ENCODE results near the gene TNRC18. TPM values are rescaled to one million over a fixed set of nuclear protein-coding genes. Genes with fewer than 3 reads are reported as not detected.

TNRC18 gene
- total and polyA plus RNA-seq, 4 donors, result 42.5 to 130 (median 80.2) TPM

DNA sequence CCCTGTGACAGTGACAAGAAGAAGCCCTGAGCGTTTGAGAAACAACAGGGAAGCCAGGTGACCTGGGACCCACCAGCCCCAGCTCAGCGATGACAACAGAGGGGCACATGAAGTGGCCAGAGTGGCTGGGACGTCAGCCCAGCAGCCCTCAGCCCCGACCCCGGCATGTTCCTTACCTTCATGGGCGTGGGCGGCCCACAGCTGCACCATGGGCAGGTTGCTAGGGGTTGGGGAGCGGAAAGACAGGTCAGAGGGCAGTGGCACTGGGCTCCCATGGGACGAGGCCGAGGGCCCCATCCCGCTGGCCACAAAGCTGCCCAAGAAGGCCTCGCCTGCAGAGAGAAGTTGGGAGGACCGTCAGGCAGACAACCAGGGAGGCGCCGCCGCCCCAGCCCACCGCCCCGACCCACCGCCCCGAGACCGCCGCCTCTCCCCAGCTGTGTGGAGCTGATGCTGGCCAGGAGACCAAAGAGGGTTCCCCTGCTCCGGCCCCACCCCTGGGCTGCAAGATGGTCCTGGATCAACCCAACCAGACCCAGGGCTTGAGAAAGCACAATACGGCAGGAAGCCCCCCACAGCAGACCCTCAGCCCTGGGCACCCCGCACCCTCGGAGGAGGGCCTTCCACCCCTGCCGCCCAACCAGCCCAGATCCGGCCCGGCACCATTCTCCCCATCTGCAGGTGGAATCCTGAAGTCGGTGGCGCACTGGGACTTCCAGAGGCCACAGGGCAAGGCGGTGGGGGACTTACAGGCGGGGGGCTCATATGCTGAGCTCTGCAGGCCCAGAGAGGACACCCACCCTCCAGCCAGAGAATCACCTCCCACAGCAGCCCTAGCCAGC lies 29.1 kb downstream of the TNRC18 start:
- H3K27ac ChIP-seq (ENCODE audit: low read depth, low read length), result no peak overlapping the region
- H3K4me3 ChIP-seq (ENCODE audit: low read depth, low read length), result no peak overlapping the region
- H3K36me3 ChIP-seq (ENCODE audit: control insufficient read depth, insufficient read depth, low read length), result peaks cover 84% of the 10 kb centered on the region
- H3K27me3 ChIP-seq (ENCODE audit: control insufficient read depth, insufficient read depth, low read length), result no peaks in the 10 kb centered on the region
- no peaks in the 10 kb centered on the region for H3K9me3 ChIP-seq (ENCODE audit: control insufficient read depth, insufficient read depth, low read length)
- WGBS (ENCODE audit: insufficient coverage), result 91% methylated on average over 26 of the region's 33 CpGs
- no peak for DNase-seq (ENCODE audit: low read depth in 4 of 6, low spot score in 6 of 6)
- H3K4me1 ChIP-seq (ENCODE audit: control insufficient read depth, insufficient read depth, low read length), result peaks cover 27% of the 10 kb centered on the region

DNA sequence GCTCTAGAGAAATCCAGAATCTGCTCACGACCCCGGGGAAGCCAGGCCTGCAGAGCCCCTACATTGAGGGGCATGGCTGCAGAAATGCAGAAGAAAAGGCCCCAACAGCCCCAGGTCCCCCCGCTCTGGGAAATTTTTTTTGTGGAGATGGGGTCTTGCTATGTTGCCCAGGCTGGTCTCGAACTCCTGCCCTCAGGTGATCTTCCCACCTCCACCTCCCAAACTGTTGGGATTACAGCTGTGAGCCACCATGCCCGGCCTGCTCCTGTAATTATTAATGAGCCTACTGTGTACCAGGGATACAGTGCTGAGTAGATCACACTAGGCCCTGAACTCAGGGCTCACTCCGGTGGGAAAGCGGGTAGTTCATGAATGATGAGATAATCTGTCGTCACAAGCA lies 29.9 kb downstream of the TNRC18 start:
- 91% methylated on average over 6 of the region's 8 CpGs for WGBS (ENCODE audit: insufficient coverage)

DNA sequence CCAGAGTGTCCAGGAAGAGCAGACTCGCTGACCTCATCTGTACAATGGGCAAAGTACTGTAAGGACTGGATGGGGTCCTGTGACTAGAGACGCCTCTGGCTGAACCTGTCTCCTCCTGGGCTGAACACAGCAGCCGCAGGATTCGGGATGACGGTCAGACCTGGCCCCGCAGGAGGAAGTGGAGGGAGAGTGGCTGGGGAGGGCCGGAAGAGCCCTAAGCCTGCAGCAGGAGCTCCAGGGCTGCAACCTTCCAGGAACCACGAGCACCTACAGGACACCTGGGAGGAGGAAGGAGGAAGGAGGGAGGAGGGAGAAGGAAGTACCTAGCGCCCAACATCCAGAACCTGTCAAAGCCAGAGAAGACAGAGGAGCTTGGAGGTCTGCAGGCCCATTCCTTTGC lies 30.3 kb downstream of the TNRC18 start:
- Histone ChIP-seq H3K9me3 (ENCODE audit: control insufficient read depth, insufficient read depth, low read length) (no peaks in the 10 kb centered on the region), H3K4me3 (ENCODE audit: low read depth, low read length) (no peak overlapping the region), H3K27ac (ENCODE audit: low read depth, low read length) (no peak overlapping the region), H3K4me1 (ENCODE audit: control insufficient read depth, insufficient read depth, low read length) (peaks cover 27% of the 10 kb centered on the region), H3K27me3 (ENCODE audit: control insufficient read depth, insufficient read depth, low read length) (no peaks in the 10 kb centered on the region), H3K36me3 (ENCODE audit: control insufficient read depth, insufficient read depth, low read length) (peaks cover 79% of the 10 kb centered on the region)
- no peak for DNase-seq (ENCODE audit: low read depth in 4 of 6, low spot score in 6 of 6)
- WGBS (ENCODE audit: insufficient coverage), result 95% methylated on average over 9 of the region's 9 CpGs

More for the DNA sequence above, 29.9 kb downstream of the TNRC18 start:
- no peaks in the 10 kb centered on the region for H3K9me3 ChIP-seq (ENCODE audit: control insufficient read depth, insufficient read depth, low read length)
- no peaks in the 10 kb centered on the region for H3K27me3 ChIP-seq (ENCODE audit: control insufficient read depth, insufficient read depth, low read length)
- H3K4me3 ChIP-seq (ENCODE audit: low read depth, low read length), result no peak overlapping the region
- peaks cover 82% of the 10 kb centered on the region for H3K36me3 ChIP-seq (ENCODE audit: control insufficient read depth, insufficient read depth, low read length)
- H3K4me1 ChIP-seq (ENCODE audit: control insufficient read depth, insufficient read depth, low read length), result peaks cover 27% of the 10 kb centered on the region
- H3K27ac ChIP-seq (ENCODE audit: low read depth, low read length), result no peak overlapping the region
- DNase-seq (ENCODE audit: low read depth in 4 of 6, low spot score in 6 of 6), result no peak

DNA sequence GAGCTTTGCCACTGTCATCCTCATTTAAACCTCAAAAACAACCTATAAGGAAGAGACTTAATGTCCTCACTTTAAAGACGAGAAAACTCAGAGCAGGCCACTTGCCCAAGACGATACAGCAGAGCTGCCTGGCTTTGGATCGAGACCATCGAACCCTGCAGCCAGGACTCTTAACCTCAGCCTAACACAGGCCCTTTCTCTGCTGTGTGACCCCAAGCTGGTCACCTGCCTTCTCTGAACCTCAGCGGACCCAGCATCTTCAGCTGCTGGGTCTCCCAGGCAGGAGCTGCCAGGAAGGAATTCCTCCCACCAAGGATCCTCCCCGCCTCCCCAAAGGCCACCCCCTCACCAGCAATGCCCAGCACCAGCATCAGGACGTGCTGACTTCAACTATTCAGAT lies 32.7 kb downstream of the TNRC18 start:
- Histone ChIP-seq H3K4me3 (ENCODE audit: low read depth, low read length) (no peak overlapping the region), H3K4me1 (ENCODE audit: control insufficient read depth, insufficient read depth, low read length) (peaks cover 13% of the 10 kb centered on the region), H3K36me3 (ENCODE audit: control insufficient read depth, insufficient read depth, low read length) (peaks cover 86% of the 10 kb centered on the region), H3K27ac (ENCODE audit: low read depth, low read length) (no peak overlapping the region), H3K27me3 (ENCODE audit: control insufficient read depth, insufficient read depth, low read length) (no peaks in the 10 kb centered on the region), H3K9me3 (ENCODE audit: control insufficient read depth, insufficient read depth, low read length) (no peaks in the 10 kb centered on the region)
- DNase-seq (ENCODE audit: low read depth in 4 of 6, low spot score in 6 of 6), result no peak
- WGBS (ENCODE audit: insufficient coverage), result 84% methylated on average over 5 of the region's 7 CpGs

DNA sequence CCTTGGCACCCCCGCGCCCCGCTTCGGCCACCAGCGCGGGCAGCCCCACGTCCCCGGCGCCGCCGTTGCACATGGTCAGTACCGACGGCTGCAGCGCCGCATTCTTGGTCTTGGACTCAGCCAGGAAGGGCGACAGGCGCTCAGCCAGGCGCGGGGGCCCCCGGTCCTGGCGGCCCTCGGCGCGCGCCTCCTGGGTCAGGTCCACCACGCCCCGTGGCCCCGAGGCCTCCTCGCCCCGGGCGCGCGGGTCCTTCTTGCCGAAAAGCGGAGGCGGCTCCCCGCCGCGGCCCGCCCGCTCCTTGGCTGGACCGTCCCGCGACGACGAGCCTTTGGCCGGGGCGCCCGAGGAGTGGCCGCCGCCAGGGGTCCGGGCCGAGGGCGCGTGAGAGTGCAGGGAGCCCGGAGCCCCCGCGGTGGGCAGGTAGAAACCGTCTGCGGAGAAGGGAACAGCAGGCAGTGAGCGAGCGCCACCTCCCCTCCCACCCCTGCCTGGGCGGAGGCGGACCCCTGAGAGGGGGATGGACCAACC lies 34.7 kb downstream of the TNRC18 start:
- Histone ChIP-seq H3K9me3 (ENCODE audit: control insufficient read depth, insufficient read depth, low read length) (no peaks in the 10 kb centered on the region), H3K36me3 (ENCODE audit: control insufficient read depth, insufficient read depth, low read length) (peaks cover 85% of the 10 kb centered on the region), H3K4me3 (ENCODE audit: low read depth, low read length) (no peak overlapping the region), H3K27ac (ENCODE audit: low read depth, low read length) (no peak overlapping the region), H3K27me3 (ENCODE audit: control insufficient read depth, insufficient read depth, low read length) (no peaks in the 10 kb centered on the region), H3K4me1 (ENCODE audit: control insufficient read depth, insufficient read depth, low read length) (peaks cover 18% of the 10 kb centered on the region)
- no peak for DNase-seq (ENCODE audit: low read depth in 4 of 6, low spot score in 6 of 6)
- WGBS (ENCODE audit: insufficient coverage), result 77% methylated on average over 53 of the region's 64 CpGs

DNA sequence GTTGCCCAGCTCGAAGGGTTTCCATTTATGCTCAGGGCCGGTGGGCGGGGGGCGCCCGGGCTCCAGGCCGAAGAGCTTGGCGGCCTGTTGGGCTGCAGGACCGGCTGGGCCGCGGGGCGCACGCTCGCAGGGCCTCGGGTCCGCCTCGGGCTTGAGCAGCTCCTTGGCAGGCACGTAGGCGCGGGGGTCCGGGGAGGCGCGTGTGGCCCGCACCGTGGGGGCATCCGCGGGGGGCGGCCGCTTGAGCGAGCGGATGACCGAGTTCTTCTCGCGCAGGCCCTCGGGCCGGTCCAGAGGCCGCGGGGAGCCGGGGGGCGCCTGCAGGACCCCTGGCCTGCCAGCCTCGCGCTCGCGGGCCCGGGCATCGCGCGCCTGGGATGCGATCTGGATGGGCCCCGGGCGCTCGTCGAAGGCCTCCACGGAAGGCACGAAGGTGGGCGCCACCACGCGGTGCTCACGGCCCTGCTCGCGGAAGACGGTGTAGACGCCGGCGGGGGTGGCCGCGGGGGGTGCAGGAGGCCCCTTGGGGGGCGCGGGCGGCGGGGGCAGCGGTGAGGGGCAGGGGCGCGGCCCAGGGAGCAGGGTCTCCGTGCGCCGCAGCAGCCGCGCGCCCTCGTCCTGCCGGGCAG lies 35.2 kb downstream of the TNRC18 start:
- 81% methylated on average over 62 of the region's 81 CpGs for WGBS (ENCODE audit: insufficient coverage)
- H3K27ac ChIP-seq (ENCODE audit: low read depth, low read length), result no peak overlapping the region
- peaks cover 80% of the 10 kb centered on the region for H3K36me3 ChIP-seq (ENCODE audit: control insufficient read depth, insufficient read depth, low read length)
- no peak for DNase-seq (ENCODE audit: low read depth in 4 of 6, low spot score in 6 of 6)
- H3K9me3 ChIP-seq (ENCODE audit: control insufficient read depth, insufficient read depth, low read length), result no peaks in the 10 kb centered on the region
- no peak overlapping the region for H3K4me3 ChIP-seq (ENCODE audit: low read depth, low read length)
- peaks cover 23% of the 10 kb centered on the region for H3K4me1 ChIP-seq (ENCODE audit: control insufficient read depth, insufficient read depth, low read length)
- H3K27me3 ChIP-seq (ENCODE audit: control insufficient read depth, insufficient read depth, low read length), result no peaks in the 10 kb centered on the region

DNA sequence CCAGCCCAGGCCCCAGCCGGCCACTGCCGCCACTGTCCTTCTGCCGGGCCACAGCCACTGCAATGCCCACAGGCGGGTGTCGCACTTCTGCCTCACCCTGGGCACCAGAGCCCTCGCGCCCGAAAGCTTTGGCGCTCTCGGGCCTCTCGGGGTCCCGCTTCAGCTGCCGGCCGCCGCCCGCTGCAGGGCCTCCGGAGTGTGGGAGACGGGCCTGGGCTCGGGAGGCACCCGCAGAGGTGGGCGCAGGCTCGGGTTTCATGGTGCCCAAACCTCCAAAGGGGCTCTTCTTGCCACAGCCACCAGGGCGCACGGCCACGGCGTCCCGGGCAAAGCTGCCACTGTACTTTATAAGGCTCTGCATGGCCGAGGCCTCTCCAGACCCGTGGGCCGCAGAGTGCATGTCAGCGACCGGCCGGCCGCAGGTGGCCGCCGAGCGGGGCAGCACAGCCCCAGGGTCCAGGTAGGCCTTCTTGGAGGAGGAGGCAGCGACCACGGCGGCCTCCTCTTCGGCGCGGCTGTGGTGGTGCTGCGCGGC lies 35.9 kb downstream of the TNRC18 start:
- Histone ChIP-seq H3K4me3 (ENCODE audit: low read depth, low read length) (no peak overlapping the region), H3K27ac (ENCODE audit: low read depth, low read length) (no peak overlapping the region), H3K9me3 (ENCODE audit: control insufficient read depth, insufficient read depth, low read length) (no peaks in the 10 kb centered on the region), H3K27me3 (ENCODE audit: control insufficient read depth, insufficient read depth, low read length) (no peaks in the 10 kb centered on the region), H3K36me3 (ENCODE audit: control insufficient read depth, insufficient read depth, low read length) (peaks cover 78% of the 10 kb centered on the region), H3K4me1 (ENCODE audit: control insufficient read depth, insufficient read depth, low read length) (peaks cover 30% of the 10 kb centered on the region)
- WGBS (ENCODE audit: insufficient coverage), result 92% methylated on average over 45 of the region's 45 CpGs
- DNase-seq (ENCODE audit: low read depth in 4 of 6, low spot score in 6 of 6), result no peak

DNA sequence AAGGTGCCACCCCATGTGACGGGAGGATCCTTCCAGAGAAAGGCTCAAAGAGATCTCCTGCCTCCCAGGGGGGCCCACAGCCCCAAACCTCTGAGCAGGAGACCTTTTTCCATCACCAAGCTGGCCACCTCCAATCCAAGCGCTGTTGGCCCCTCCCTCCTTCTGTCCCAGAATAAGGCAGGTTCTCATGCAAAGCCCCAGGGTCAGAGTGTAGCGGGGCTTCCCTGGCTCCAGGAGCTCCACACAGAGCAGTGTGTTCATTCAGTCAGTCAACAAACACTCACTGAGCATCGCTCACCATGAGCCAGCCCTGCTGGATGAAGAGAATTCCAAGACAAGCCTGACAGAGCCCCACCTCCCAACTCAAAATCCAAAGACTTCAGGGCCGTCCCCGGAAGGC lies 39.0 kb downstream of the TNRC18 start:
- Histone ChIP-seq H3K4me1 (ENCODE audit: control insufficient read depth, insufficient read depth, low read length) (peaks cover 47% of the 10 kb centered on the region), H3K4me3 (ENCODE audit: low read depth, low read length) (no peak overlapping the region), H3K9me3 (ENCODE audit: control insufficient read depth, insufficient read depth, low read length) (no peaks in the 10 kb centered on the region), H3K27ac (ENCODE audit: low read depth, low read length) (no peak overlapping the region), H3K27me3 (ENCODE audit: control insufficient read depth, insufficient read depth, low read length) (no peaks in the 10 kb centered on the region), H3K36me3 (ENCODE audit: control insufficient read depth, insufficient read depth, low read length) (peaks cover 70% of the 10 kb centered on the region)
- WGBS (ENCODE audit: insufficient coverage), result 66% methylated on average over 6 of the region's 6 CpGs
- no peak for DNase-seq (ENCODE audit: low read depth in 4 of 6, low spot score in 6 of 6)

DNA sequence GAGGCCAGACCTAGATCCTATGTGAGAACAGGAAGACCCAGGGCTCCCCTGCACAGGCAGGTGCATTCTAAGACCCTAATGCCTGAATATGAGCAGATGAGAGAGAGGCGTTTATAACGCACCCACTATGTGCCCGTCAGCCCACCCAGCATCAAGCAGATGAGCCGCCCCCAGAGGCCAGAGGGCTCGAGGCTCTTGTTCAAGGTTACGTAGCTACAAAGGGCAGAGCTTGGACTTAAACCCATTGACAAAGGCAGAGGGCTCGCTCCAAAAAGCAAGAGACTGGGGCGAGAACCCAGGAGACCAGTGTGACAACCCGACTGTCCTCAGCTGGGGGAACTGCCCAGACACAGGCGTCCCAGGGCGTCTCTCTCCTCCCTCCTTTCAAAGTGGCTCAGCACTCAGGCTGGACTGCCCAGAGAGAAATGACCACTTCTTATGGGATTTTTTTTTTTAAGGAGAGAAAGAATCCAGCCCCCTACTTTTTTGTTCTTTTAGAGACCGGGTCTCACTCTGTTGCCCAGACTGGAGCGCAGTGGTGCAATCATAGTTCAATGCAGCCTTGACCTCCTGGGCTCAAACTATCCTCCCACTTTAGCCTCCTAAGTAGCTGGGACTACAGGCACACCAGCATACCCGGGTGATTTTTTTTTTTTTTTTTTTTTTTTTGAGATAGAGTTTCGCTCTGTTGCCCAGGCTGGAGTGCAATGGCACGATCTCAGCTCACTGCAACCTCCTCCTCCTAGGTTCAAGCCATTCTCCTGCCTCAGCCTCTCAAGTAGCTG lies 40.1 kb downstream of the TNRC18 start:
- 36% methylated on average over 13 of the region's 16 CpGs for WGBS (ENCODE audit: insufficient coverage)
- Histone ChIP-seq H3K4me1 (ENCODE audit: control insufficient read depth, insufficient read depth, low read length) (peaks cover 47% of the 10 kb centered on the region), H3K9me3 (ENCODE audit: control insufficient read depth, insufficient read depth, low read length) (no peaks in the 10 kb centered on the region), H3K36me3 (ENCODE audit: control insufficient read depth, insufficient read depth, low read length) (peaks cover 70% of the 10 kb centered on the region), H3K27ac (ENCODE audit: low read depth, low read length) (no peak overlapping the region), H3K4me3 (ENCODE audit: low read depth, low read length) (no peak overlapping the region), H3K27me3 (ENCODE audit: control insufficient read depth, insufficient read depth, low read length) (no peaks in the 10 kb centered on the region)
- DNase-seq (ENCODE audit: low read depth in 4 of 6, low spot score in 6 of 6), result no peak
